HG03520 (cell line): ENCODE measurements around the gene NAV3.

Experiments used
- ATAC-seq: cut with Tn5 transposase; IDR thresholded peaks from one replicate; pipeline ENCODE4 v1.9.1; 2021; ENCODE audit warnings: mild to moderate bottlenecking, moderate library complexity; ENCODE audit not compliant: unreplicated experiment

Gene NAV3

DNA sequence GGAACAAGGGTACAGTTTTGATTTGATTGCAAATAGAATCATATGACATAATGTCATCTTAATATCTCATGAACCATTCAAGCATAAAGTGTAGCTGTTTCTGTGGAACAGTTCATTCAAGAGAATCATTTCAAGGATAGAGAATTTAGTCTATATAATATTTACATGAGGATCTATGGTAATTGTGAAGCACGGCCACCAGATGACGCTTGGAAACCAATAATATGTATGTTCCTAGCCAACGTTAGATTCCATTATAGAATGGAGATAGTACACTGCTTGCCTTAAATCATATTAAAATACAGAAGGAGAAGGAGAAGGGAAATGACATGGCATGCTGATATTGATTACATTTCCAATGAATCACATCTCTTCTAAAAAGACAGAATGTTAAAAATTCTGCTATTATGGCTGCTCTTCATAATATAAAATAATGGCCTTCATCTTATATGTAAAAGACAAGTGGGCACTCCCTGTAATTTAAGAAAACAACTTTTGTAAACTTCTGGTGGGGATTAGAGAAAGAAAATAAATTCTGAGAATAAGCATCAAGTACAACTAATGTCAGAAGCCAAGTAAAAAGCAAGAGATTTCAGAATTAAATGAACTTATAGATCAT is 351.0 kb downstream of the NAV3 start:
- no peak for ATAC-seq

DNA sequence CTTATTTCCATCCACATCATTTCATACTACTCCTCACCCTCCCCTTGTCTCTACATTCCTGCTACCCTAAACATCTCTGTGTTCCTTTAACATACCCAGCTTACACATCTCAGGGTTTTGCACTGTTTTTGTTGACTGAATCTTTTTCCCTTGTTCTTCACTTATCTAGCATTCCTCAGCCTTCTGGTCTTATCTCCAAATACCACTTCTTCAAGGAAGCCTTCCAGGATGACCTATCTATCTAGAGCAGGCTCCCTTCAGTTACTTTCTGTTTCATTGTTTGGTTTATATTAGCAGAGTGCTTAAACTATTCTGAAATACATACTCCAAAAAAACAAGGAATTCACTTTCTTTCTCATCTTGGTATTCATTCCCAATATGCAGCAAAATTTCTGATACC is 353.1 kb downstream of the NAV3 start:
- ATAC-seq: no peak

- no peak for ATAC-seq
Measured at GRCh38 chr12:78185109-78185508, 354.4 kb downstream of the NAV3 start.

DNA sequence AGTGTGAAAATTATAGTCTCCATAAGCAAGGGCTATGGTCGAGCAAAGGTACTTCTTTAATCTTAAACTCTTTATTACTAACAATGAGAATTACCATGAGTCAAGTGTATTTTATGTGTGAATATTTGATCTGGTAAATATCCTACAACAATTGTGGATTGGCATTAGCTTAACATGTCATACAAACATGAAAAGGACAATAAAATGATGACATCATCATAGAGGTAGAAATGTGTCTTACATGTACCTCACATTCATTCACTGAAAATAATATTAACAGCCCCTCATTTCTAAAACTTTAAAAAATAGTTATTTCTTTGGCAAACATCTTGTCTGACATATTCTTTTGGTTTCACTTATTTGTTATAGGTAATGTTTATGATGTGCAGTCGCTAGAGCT is 355.0 kb downstream of the NAV3 start:
- no peak for ATAC-seq

DNA sequence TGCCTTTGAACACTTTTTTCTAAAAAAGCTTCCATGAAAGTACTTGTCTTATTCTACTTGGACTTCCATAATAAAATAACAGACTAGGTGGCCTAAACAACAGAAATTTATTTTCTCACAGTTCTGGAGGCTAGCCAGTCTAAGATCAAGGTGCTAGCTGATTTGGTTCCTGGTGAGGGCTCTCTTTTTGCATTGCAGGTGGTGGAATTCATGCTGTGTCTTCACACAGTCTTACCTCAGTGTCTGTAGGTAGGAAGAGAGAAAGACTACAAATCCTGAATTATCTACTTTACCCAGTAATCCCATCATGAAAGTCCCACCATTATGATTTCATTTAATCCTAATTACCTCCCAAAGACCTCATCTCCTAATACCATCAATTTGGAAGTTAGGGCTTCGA is 356.0 kb downstream of the NAV3 start:
- no peak for ATAC-seq

GRCh38 chr12:78187741-78188140 is 357.0 kb downstream of the NAV3 start:
- ATAC-seq: no peak

- no peak for ATAC-seq
Measured at GRCh38 chr12:78189656-78190055, 359.0 kb downstream of the NAV3 start.

- no peak for ATAC-seq
Measured at GRCh38 chr12:78191611-78192010, 360.9 kb downstream of the NAV3 start.

DNA sequence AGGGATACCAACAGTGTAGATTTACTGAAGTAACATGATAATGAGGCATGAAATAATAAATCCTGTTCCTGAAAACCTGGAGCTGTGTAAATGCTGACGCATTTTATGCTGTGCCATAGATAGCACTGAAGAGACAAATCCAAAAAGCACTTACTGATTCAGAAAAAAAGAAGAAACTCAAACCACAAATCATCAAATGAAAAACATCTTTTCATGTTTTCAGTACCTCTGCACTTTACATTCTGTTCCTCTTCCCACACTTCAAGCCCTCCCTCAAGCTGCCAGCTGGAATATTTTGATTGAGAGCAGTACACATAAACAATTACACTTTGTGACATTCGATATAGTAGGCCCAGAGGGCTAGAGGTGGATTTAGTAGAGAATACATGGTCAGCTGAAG is 362.3 kb downstream of the NAV3 start:
- ATAC-seq: no peak

- ATAC-seq: no peak
Measured at GRCh38 chr12:78194448-78194847, 363.8 kb downstream of the NAV3 start.

DNA sequence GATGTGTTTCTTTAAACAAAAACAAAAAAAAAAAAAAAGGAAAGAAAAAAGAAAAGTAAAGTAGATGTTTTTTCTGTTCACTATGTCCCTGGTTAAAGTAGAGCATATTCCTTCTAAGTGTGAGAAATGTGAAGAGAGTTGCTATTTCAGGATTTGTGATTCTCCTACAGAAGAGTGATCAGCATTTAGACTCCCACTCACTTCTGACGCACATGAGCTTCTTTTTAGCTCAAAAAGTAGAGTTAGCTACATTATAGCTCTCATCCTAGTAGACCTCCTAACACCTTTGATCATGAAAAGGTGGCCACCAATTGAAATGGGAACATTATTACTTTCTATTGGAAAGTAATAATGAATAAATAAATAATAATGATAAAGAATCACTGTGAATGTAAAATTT is 368.2 kb downstream of the NAV3 start:
- ATAC-seq: no peak

DNA sequence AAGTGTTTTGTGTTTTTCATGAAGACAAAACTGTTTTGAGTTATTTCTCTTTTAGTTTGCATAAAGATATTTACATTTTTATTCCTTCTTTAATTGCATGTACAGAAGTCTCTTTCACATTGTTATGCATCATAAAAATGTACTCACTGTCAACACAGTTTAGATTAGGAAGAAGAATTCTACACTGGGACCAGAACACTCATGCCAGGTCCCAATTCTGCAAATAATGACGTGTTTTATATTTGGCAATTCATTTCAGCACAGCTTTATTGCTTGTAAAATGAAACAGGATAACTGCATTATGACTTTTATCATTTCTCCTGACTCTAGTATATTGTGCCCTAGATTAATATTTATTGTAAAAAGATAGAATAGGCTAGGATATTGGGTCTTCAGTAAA is 369.2 kb downstream of the NAV3 start:
- no peak for ATAC-seq

DNA sequence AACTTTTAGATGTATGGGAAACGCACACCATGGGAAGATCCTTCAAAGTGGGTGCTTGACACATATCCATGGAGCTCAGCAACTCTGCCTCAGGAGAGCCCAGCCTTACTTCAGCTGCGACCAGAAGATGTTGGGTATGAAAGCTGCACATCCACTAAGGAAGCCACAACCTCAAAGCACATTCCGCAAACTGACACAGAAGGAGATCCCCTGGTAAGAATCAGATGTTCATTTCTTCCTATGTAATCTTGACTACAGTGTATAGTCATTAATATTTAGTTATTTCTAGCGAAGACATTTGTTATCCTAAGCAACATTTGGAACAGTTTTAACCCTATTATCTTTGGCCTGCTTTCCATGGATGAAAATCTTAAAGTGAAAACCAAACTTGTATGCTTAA is 374.2 kb downstream of the NAV3 start:
- ATAC-seq: no peak

DNA sequence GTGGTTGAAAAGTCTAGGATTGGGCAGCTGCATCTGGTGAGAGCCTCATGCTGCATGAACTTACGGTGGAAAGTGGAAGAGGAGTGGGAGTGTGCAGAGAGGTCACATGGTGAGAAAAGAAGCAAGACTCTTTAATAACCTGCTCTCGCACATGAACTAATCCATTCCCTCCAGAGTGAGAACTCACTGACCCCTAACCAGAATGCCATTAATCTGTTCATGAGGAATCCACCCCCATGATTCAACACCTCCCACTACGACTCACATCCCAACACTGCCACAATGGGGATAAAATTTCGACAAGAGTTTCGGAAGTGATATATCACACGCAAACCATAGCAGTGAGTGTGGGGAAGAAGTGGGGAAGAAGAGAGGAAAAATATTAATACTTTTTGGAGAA is 377.4 kb downstream of the NAV3 start:
- ATAC-seq: no peak

GRCh38 chr12:78209846-78210505 is 379.3 kb downstream of the NAV3 start:
- no peak for ATAC-seq

- ATAC-seq: no peak
Measured at GRCh38 chr12:78210506-78210860, 379.8 kb downstream of the NAV3 start.

DNA sequence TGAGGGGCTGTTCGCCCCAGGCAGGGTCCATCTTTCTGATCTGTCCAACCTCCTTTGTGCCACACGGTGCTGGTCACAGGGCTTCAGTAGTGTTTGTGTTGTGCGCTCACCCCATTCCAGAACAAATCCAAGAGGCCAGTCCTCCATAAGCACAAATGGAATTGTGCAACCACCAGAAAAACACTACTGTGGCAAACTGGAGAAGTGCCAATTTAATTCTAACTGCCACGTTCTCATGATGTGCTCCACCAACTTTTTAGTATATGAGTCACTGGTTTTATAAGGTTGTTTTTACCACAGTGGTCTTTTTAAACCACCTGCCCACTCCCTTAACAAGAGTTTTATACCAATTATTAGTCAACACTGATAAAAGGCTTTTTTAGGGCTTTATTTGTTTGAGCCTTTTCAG is 380.2 kb downstream of the NAV3 start:
- ATAC-seq: no peak

- ATAC-seq: no peak
Measured at GRCh38 chr12:78220811-78221210, 390.1 kb downstream of the NAV3 start.

DNA sequence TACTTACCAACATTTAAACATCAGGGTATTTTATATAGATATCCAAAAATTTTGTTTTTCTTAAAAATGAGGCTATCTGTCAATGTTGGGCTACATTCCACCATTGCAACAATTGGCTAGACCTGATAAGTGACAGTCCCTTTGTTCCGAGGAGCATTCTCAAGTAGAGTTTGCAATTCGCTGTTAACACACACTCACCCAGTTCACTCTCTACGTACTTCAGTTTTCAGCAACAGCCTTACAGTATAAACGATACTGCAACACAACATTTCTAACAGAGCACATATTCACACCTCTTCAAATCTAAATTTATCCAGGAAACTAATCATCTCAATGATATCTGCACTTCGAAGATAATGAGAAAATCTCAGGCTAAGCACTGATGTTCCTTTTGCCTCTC is 393.5 kb downstream of the NAV3 start:
- no peak for ATAC-seq

DNA sequence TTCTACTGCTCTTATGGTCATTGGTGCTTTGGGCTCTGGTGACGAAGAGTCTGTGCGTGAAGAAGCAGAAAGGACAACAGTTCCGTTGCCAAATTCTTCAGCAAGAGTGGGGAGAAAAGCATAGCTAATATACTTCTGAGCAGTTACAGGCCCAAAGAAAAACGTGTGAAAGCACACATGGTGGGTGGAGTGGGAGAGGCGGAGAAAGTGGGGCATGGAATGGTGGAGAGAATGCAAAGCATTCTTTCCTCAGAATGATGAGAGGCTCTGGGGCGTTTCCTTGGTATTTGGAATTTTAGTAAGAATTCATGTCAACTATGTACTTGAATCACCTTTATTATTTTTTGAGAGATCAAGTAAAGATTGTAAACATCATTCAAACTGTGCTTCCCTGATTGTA is 396.1 kb downstream of the NAV3 start:
- ATAC-seq: no peak

- ATAC-seq: peak; percentile 96
Measured at GRCh38 chr12:78229591-78230101, 399.0 kb downstream of the NAV3 start.

DNA sequence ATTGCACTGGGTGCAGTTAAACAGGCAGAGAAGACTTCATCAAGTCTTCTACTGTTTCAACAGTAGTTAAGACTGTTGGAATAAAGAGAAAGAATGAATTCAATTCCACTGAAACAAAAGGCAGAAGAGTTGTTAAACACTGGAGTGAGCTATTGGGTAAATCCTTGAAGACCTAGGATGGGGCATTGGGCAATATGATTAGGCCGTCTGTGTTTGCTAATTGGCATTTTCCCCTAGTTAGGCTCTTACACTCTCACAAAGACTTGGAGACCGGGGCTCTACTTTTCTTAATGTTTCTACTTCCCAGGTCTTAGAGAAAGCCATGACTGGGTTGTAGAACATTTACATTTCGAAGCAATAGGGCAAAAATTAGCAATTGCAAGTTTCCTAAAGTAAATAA is 402.1 kb downstream of the NAV3 start:
- ATAC-seq: no peak

DNA sequence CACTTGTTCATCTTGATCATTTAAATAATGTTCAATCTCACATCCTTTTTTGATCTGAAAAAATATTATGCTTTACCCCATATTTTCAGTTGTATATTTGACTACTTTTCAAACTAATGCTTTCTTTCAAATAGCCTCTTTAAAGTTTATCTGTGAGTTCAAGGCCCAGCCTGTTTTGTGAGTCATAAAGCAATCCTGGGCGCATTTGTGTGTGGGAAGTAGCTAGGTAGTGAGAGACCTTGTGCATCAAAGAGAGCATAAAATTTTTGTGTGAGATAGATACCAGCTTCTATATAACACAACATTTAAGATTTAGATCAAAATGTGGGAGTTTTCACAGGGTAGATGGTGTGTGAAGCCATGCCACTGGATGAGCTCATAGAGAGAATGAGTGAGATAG is 405.6 kb downstream of the NAV3 start:
- ATAC-seq: no peak
